ENCODE results near the gene ZNF248. TPM values are rescaled to one million over a fixed set of nuclear protein-coding genes. Genes with fewer than 3 reads are reported as not detected.

Gene ZNF248
- 10 to 100 TPM in 2 of 4 donors, 1 to 10 TPM in 2; 5.4 to 23.5 (median 13.1) TPM for total RNA-seq

- no peaks in the 10 kb centered on the region for H3K9me3 ChIP-seq
- WGBS = under 1% methylated on average over 40 of the region's 81 CpGs
- TF ChIP-seq CTCF (IDR thresholded peaks at IDR 0.05) (no peak), POLR2A (IDR thresholded peaks at IDR 0.05) (peak; percentile 74 to 92), POLR2AphosphoS5 (IDR thresholded peaks at IDR 0.05) (peak; percentile 50 to 95 (median 92)), EP300 (IDR thresholded peaks at IDR 0.05) (peak; percentile 84)
- H3K36me3 ChIP-seq = no peaks in the 10 kb centered on the region
- DNase-seq (ENCODE audit: low spot score in 2 of 2) = peak; percentile 97 to 98
- H3K27ac ChIP-seq = peak within 1 kb of the TSS; percentile 100
- peaks cover 28% of the 10 kb centered on the region for H3K4me1 ChIP-seq
- peak within 1 kb of the TSS; percentile 91 for H3K4me3 ChIP-seq
- no peaks in the 10 kb centered on the region for H3K27me3 ChIP-seq
Measured at GRCh38 chr10:37857287-37858211, at the start of gene ZNF248. ZNF248 (minus strand) TSS chr10:37857610; CDS start chr10:37856310, 1,300 bp downstream.

- Histone ChIP-seq H3K27me3 (no peaks in the 10 kb centered on the region), H3K4me3 (no peak overlapping the region), H3K4me1 (no peaks in the 10 kb centered on the region), H3K27ac (no peak overlapping the region), H3K36me3 (no peaks in the 10 kb centered on the region), H3K9me3 (peaks cover 13% of the 10 kb centered on the region)
- DNase-seq (ENCODE audit: low spot score in 2 of 2) = no peak
- TF ChIP-seq EP300 (IDR thresholded peaks at IDR 0.05) (no peak), POLR2AphosphoS5 (IDR thresholded peaks at IDR 0.05) (no peak), CTCF (IDR thresholded peaks at IDR 0.05) (no peak), POLR2A (IDR thresholded peaks at IDR 0.05) (no peak)
- WGBS = 52% methylated on average over 2 of the region's 2 CpGs
Measured at GRCh38 chr10:37906382-37906781, 49.0 kb upstream of the ZNF248 start.

GRCh38 chr10:37896436-37896835, 39.0 kb upstream of the ZNF248 start:
- Histone ChIP-seq H3K27ac (no peak overlapping the region), H3K27me3 (no peaks in the 10 kb centered on the region), H3K9me3 (peaks cover 23% of the 10 kb centered on the region), H3K4me1 (no peaks in the 10 kb centered on the region), H3K4me3 (no peak overlapping the region), H3K36me3 (no peaks in the 10 kb centered on the region)
- TF ChIP-seq EP300 (IDR thresholded peaks at IDR 0.05) = no peak
- TF ChIP-seq POLR2AphosphoS5 (IDR thresholded peaks at IDR 0.05) = no peak
- TF ChIP-seq POLR2A (IDR thresholded peaks at IDR 0.05) = no peak
- TF ChIP-seq CTCF (IDR thresholded peaks at IDR 0.05) = no peak
- no peak for DNase-seq (ENCODE audit: low spot score in 2 of 2)

- Histone ChIP-seq H3K36me3 (no peaks in the 10 kb centered on the region), H3K27ac (no peak overlapping the region), H3K9me3 (peaks cover 23% of the 10 kb centered on the region), H3K4me3 (no peak overlapping the region), H3K27me3 (no peaks in the 10 kb centered on the region), H3K4me1 (no peaks in the 10 kb centered on the region)
- whole genome bisulfite sequencing = 82% methylated on average over 3 of the region's 3 CpGs
- DNase-seq (ENCODE audit: low spot score in 2 of 2) = no peak
- TF ChIP-seq CTCF (IDR thresholded peaks at IDR 0.05) (no peak), EP300 (IDR thresholded peaks at IDR 0.05) (no peak)
Measured at GRCh38 chr10:37895674-37896073, 38.3 kb upstream of the ZNF248 start.

- Histone ChIP-seq H3K4me3 (no peak overlapping the region), H3K4me1 (no peaks in the 10 kb centered on the region), H3K27ac (no peak overlapping the region), H3K27me3 (no peaks in the 10 kb centered on the region), H3K36me3 (no peaks in the 10 kb centered on the region), H3K9me3 (peaks cover 5% of the 10 kb centered on the region)
- TF ChIP-seq EP300 (IDR thresholded peaks at IDR 0.05) = no peak
- TF ChIP-seq POLR2AphosphoS5 (IDR thresholded peaks at IDR 0.05) = no peak
- no peak for TF ChIP-seq CTCF (IDR thresholded peaks at IDR 0.05)
- TF ChIP-seq POLR2A (IDR thresholded peaks at IDR 0.05) = no peak
- no peak for DNase-seq (ENCODE audit: low spot score in 2 of 2)
Measured at GRCh38 chr10:37885850-37886249, 28.4 kb upstream of the ZNF248 start.

Data from suprapubic skin (tissue), 4 donors.